ENCODE measurements around the gene LRBA.
A peak's percentile ranks its signal among the peaks of the same experiment; 100 is the strongest.
"Not testable (repeated sequence)": the region's sequence is repeated elsewhere in the genome, so short reads cannot be mapped to it uniquely, and the experiment has no call there.

The LRBA gene

DNA sequence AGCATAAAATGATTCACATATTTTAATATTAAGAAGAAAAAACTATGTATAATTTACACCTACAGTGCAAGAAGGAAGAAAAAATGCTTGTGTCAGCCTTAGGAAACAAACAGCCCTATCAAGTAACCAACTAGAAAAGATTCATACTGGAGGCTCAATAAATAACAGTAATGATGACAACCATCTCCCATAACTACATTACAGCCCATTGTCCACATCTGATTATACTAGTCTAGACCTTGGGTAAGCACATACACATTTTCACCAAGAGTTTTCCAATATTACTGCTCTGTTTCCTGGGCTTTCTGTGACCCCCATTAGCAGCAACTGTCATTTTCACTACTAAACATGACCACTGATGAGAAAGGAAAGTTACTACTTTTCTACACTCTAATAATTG is 263.4 kb downstream of the LRBA start:
- Mint-ChIP-seq H3K4me3 (no peak overlapping the region), H3K36me3 (peaks cover 22% of the 10 kb centered on the region), H3K27me3 (no peaks in the 10 kb centered on the region), H3K4me1 (peaks cover 6% of the 10 kb centered on the region), H3K9me3 (no peaks in the 10 kb centered on the region), H3K27ac (no peak overlapping the region)
- ATAC-seq (ENCODE audit: low read depth) (no peak), DNase-seq (ENCODE audit: low spot score in 2 of 2) (no peak)

DNA sequence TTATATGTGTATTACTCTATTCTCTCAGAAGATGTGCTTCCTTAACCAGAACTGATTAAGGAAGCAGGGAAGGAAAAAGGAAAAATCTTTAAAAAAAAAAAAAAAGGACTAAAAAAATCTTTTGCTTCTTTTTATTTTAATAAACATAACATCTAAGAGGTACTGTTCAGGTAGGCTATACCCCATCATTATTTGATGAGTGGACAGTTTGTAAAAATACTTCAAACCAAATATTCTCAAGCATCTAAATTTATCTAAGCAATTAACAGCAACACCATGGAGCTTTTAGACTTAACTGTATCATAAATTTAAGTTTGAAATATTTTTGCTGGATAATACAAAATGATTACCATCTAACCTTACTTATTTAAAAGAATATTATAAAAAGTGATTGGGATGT is 264.3 kb downstream of the LRBA start:
- no peaks in the 10 kb centered on the region for H3K9me3 Mint-ChIP-seq
- no peak for DNase-seq (ENCODE audit: low spot score in 2 of 2)
- no peak overlapping the region for H3K27ac Mint-ChIP-seq
- H3K4me1 Mint-ChIP-seq: peaks cover 6% of the 10 kb centered on the region
- H3K36me3 Mint-ChIP-seq: peaks cover 25% of the 10 kb centered on the region
- no peak overlapping the region for H3K4me3 Mint-ChIP-seq
- ATAC-seq (ENCODE audit: low read depth): no peak
- H3K27me3 Mint-ChIP-seq: no peaks in the 10 kb centered on the region

- ATAC-seq (ENCODE audit: low read depth) (no peak), DNase-seq (ENCODE audit: low spot score in 2 of 2) (no peak)
- Mint-ChIP-seq H3K4me1 (peaks cover 6% of the 10 kb centered on the region), H3K9me3 (no peaks in the 10 kb centered on the region), H3K27me3 (no peaks in the 10 kb centered on the region), H3K27ac (no peak overlapping the region), H3K36me3 (peaks cover 22% of the 10 kb centered on the region), H3K4me3 (no peak overlapping the region)
These were observed 268.9 kb downstream of the LRBA start for GRCh38 chr4:150746156-150746555.

DNA sequence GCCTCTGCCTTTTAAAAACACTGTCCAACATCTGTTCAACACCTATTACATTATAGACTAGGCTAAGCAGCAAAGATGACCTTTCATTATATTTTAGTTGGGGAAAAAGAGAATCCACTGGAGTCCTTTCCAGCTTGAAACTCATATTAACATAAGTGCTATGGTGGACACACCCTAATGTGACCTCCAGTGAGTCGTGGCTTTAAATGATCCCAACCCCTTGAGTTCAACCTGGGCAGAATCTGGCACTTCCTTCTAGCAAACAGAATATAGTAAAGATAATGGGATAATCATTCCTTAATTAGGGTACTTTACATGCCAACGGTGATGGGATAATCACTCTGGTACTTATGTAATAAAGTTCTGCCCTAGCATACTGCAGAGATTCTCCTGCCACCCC is 270.5 kb downstream of the LRBA start:
- H3K36me3 Mint-ChIP-seq: peaks cover 28% of the 10 kb centered on the region
- no peak overlapping the region for H3K4me3 Mint-ChIP-seq
- peak overlapping the region; percentile 26 for H3K27ac Mint-ChIP-seq
- no peaks in the 10 kb centered on the region for H3K27me3 Mint-ChIP-seq
- H3K9me3 Mint-ChIP-seq: peaks cover 3% of the 10 kb centered on the region
- DNase-seq (ENCODE audit: low spot score in 2 of 2) (no peak), ATAC-seq (ENCODE audit: low read depth) (no peak)
- H3K4me1 Mint-ChIP-seq: peaks cover 6% of the 10 kb centered on the region

DNA sequence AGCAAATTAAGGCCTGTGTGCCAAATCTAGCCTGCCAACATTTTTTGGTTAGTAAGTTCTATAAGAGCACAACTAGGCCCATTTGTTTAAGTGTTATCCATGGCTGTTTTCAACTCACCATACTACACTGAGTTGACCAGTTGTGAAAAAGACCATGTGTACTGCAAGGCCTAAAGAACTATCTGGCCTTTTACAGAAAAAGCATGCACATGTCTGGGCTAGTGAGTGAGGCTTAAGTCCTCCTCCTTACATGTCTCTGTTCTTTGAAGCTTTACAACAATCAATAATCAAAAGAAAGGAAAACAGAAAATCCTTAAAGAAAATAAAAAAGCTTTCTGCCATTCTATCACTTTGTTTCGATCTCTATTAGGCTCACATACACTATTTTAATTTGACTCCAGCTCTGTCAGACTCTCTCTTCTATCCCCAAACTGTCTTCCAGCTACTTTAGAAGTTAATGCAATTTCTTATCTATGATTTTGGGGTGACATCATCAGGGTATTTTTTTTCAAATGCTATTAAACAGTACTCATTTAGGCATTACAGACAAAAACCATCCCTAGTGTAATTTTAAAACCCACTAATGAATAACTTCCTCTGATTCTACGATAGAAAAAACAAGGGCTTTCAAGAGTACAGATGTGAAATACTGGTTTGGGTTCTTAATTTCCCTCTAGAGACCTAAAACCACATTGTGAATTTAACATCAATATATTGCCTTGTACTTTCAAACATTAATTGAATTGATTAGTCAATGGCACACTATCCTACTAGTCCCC is 271.3 kb downstream of the LRBA start:
- Mint-ChIP-seq H3K4me1 (peaks cover 6% of the 10 kb centered on the region), H3K27me3 (no peaks in the 10 kb centered on the region), H3K9me3 (peaks cover 3% of the 10 kb centered on the region), H3K36me3 (peaks cover 28% of the 10 kb centered on the region), H3K4me3 (no peak overlapping the region), H3K27ac (peak overlapping the region; percentile 26)
- DNase-seq (ENCODE audit: low spot score in 2 of 2): no peak
- ATAC-seq (ENCODE audit: low read depth): no peak

GRCh38 chr4:150742930-150743329 is 272.2 kb downstream of the LRBA start:
- H3K4me1 Mint-ChIP-seq, H3K27me3 Mint-ChIP-seq, H3K9me3 Mint-ChIP-seq: not testable (repeated sequence)

GRCh38 chr4:150739591-150739990 is 275.5 kb downstream of the LRBA start:
- Mint-ChIP-seq H3K36me3 (peaks cover 19% of the 10 kb centered on the region), H3K9me3 (peaks cover 3% of the 10 kb centered on the region), H3K4me1 (no peaks in the 10 kb centered on the region), H3K27me3 (no peaks in the 10 kb centered on the region), H3K27ac (no peak overlapping the region), H3K4me3 (no peak overlapping the region)
- no peak for ATAC-seq (ENCODE audit: low read depth)
- DNase-seq (ENCODE audit: low spot score in 2 of 2): no peak

More at GRCh38 chr4:150742930-150743329, 272.2 kb downstream of the LRBA start:
- ATAC-seq (ENCODE audit: low read depth); DNase-seq (ENCODE audit: low spot score in 2 of 2); H3K27ac Mint-ChIP-seq; H3K4me3 Mint-ChIP-seq: not testable (repeated sequence)
- H3K36me3 Mint-ChIP-seq: peaks cover 26% of the 10 kb centered on the region

- Mint-ChIP-seq H3K36me3 (peaks cover 63% of the 10 kb centered on the region), H3K27me3 (no peaks in the 10 kb centered on the region), H3K4me1 (peaks cover 2% of the 10 kb centered on the region), H3K4me3 (no peak overlapping the region), H3K27ac (no peak overlapping the region), H3K9me3 (peaks cover 18% of the 10 kb centered on the region)
- ATAC-seq (ENCODE audit: low read depth) (no peak), DNase-seq (ENCODE audit: low spot score in 2 of 2) (no peak)
These were observed 289.0 kb downstream of the LRBA start for GRCh38 chr4:150725957-150726523.

DNA sequence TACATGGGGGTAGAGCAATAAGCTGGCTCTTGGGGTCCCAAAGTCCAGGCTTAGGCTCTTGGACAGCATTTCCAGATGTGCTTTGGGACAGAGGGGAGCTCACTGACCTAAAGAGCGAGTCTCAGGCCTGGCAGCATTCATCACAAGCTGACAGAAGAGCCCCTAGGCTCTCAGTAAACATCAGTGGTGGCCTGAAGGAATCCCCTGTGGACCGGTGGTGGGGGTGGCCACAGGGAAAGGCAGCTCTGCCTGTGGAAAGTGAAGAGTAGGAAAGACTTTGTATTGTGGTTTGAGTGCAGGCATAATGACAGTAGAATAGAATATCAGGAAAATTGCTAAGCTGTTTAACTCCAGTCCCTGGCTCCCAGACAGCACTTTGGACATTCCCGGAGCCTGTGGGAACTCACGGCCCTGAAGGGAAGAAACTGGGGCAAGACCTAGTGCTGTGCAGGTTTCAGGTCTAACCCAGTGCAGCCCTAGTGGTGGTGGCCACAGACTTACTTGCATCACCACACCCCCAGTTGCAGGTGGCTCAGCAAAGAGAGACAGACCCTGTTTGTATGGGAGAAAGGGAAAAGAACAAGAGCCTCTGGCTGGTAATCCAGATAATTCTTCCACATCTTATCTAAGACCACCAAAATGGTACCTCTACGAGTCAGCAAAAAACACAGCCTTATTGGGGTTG is 291.2 kb downstream of the LRBA start:
- no peak for DNase-seq (ENCODE audit: low spot score in 2 of 2)
- Mint-ChIP-seq H3K27ac (no peak overlapping the region), H3K4me1 (peaks cover 2% of the 10 kb centered on the region), H3K4me3 (no peak overlapping the region), H3K27me3 (no peaks in the 10 kb centered on the region), H3K9me3 (peaks cover 18% of the 10 kb centered on the region), H3K36me3 (peaks cover 57% of the 10 kb centered on the region)
- ATAC-seq (ENCODE audit: low read depth): no peak

DNA sequence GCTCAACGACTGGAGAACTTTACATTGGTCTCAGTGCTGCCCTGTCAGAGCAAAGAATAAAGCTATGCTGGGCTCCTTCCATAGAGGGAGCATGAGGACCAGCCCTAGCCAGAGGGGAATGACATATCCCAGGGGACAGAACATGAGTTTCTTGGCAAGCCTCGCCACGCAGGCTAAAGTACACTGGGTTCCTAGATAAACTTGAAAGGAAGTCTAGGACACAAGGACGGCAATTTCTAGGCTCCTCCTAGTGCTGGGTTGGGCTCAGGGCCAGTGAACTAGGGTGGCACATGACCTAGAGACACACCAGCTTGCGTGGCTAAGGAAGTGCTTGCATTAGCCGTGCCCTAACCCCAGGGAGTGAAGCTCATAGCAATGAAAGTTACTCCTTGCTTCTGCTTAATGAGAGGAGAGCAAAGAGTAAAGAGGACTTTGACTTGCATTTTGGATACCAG is 292.1 kb downstream of the LRBA start:
- no peak overlapping the region for H3K4me3 Mint-ChIP-seq
- ATAC-seq (ENCODE audit: low read depth): no peak
- peaks cover 15% of the 10 kb centered on the region for H3K9me3 Mint-ChIP-seq
- H3K4me1 Mint-ChIP-seq: no peaks in the 10 kb centered on the region
- peaks cover 50% of the 10 kb centered on the region for H3K36me3 Mint-ChIP-seq
- no peak overlapping the region for H3K27ac Mint-ChIP-seq
- H3K27me3 Mint-ChIP-seq: no peaks in the 10 kb centered on the region
- no peak for DNase-seq (ENCODE audit: low spot score in 2 of 2)

DNA sequence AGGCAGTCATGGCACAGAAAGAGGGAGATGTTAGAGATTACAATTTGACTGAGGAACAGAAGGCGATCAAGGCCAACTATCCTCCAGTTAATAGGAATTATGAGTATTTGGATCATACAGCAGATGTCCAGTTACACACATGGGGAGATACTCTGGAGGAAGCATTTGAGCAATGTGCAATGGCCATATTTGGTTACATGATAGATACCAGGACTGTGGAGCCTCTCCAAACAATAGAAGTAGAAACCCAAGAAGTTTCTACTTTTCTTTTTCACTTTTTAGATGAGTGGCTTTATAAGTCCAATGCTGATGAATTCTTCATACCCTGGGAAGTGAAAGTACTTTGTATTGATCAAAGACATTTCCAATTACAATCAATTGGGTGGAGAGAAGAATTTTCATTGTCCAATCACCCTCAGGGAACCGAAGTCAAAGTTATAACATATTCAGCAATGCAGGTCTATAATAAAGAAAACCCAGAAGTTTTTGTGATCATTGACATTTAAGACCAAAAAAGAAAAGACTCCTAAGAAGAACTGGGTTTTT is 294.0 kb downstream of the LRBA start:
- Mint-ChIP-seq H3K4me1 (no peaks in the 10 kb centered on the region), H3K4me3 (no peak overlapping the region), H3K27ac (no peak overlapping the region), H3K27me3 (no peaks in the 10 kb centered on the region), H3K9me3 (peaks cover 5% of the 10 kb centered on the region), H3K36me3 (peaks cover 37% of the 10 kb centered on the region)
- ATAC-seq (ENCODE audit: low read depth) (no peak), DNase-seq (ENCODE audit: low spot score in 2 of 2) (no peak)

- no peak for ATAC-seq (ENCODE audit: low read depth)
- no peak overlapping the region for H3K27ac Mint-ChIP-seq
- no peak overlapping the region for H3K4me3 Mint-ChIP-seq
- peaks cover 20% of the 10 kb centered on the region for H3K36me3 Mint-ChIP-seq
- H3K4me1 Mint-ChIP-seq: no peaks in the 10 kb centered on the region
- H3K9me3 Mint-ChIP-seq: no peaks in the 10 kb centered on the region
- DNase-seq (ENCODE audit: low spot score in 2 of 2): no peak
- H3K27me3 Mint-ChIP-seq: no peaks in the 10 kb centered on the region
These were observed 297.1 kb downstream of the LRBA start for GRCh38 chr4:150717952-150718351.

- no peak for DNase-seq (ENCODE audit: low spot score in 2 of 2)
- peaks cover 14% of the 10 kb centered on the region for H3K36me3 Mint-ChIP-seq
These were observed 300.3 kb downstream of the LRBA start for GRCh38 chr4:150714462-150715438.

More at GRCh38 chr4:150714462-150715438, 300.3 kb downstream of the LRBA start:
- Mint-ChIP-seq H3K9me3 (no peaks in the 10 kb centered on the region), H3K27me3 (no peaks in the 10 kb centered on the region), H3K27ac (no peak overlapping the region), H3K4me3 (no peak overlapping the region), H3K4me1 (no peaks in the 10 kb centered on the region)
- no peak for ATAC-seq (ENCODE audit: low read depth)
